Measurements from ENCODE around the gene CDK13.
"Not testable (repeated sequence)": the region's sequence is repeated elsewhere in the genome, so short reads cannot be mapped to it uniquely, and the experiment has no call there.

DNA sequence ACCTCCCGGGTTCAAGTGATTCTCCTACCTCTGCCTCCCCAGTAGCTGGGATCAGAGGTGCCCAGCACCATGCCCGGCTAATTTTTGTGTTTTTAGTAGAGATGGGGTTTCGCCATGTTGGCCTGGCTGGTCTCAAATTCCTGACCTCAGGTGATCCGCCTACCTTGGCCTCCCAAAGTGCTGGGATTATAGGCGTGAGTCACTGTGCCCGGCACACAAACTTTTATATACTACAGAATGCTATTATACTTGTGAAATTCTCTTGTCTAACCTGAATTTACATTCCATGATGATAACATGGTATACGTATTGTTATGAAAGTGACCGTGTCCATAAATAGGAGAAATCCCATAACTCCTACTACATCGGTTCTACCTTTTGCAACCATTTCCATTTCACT, 167.1 kb downstream of the CDK13 start:
- not testable (repeated sequence) for TF ChIP-seq YY1 (IDR thresholded peaks at IDR 0.05; ENCODE audit: insufficient read depth, insufficient read length); ZNF274 (IDR thresholded peaks at IDR 0.05; ENCODE audit: low read depth, low read length); SUZ12 (IDR thresholded peaks at IDR 0.05; ENCODE audit: extremely low read depth, insufficient read depth, insufficient read length)
